GM18526 (cell line): Measurements from ENCODE around the gene CTDP1.

Source experiments
- POLR2A ChIP-seq: IDR thresholded peaks from 3 replicates; pipeline ENCODE4 v1.6.1; 2011; ENCODE audit not compliant: insufficient read length; ENCODE audit errors: extremely low read depth

The CTDP1 gene

DNA sequence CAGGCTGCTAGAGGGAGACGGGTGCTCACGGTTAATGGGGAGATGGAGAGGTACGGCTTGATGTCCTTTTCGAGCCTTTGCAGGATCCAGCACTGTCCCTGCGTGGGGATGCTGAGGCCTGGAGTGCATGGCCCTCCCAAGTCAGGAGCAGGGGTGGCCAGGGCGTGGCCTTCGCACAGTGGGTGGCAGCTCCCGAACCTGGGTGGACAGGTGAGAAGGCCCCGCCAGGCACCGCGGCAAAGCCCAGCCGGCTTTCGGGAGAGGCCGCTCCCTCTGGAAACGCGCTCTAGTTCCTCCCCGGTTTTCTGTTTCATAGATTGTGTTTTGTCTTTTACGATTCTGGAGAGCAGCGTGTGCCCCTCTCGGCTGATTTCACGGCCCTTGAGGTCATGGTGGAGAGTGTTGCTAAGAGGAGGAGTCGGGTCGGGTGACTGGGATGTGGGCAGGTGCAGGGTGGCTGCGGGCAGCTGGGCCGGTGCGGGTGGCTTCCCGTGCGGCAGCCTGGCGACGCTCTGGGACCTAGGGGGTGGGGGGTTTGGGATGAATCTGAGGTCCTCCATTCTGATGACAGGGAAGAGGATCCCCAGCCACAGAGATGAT is 39.4 kb downstream of the CTDP1 start:
- TF ChIP-seq POLR2A = no peak

- no peak for TF ChIP-seq POLR2A
Measured at GRCh38 chr18:79720359-79720733, 40.7 kb downstream of the CTDP1 start.

DNA sequence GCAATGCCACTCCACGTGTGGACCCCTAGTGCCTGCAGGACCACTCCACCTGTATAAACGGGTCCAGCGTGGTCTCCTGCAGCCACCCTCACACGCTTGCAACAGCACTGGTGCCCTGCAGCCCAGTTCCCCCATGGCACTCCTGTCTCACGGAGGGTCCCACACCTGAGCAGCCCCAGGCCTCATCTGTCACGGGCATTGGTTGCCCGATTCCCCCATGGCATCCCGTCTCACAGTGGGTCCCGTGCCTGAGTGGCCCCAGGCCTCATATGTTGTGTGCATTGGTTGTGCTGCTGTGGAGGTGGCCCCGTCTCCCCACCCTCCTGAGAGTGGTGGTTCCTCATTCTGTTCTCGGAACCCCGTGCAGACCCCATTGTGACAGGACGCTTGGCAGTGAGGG is 43.4 kb downstream of the CTDP1 start:
- TF ChIP-seq POLR2A = no peak

DNA sequence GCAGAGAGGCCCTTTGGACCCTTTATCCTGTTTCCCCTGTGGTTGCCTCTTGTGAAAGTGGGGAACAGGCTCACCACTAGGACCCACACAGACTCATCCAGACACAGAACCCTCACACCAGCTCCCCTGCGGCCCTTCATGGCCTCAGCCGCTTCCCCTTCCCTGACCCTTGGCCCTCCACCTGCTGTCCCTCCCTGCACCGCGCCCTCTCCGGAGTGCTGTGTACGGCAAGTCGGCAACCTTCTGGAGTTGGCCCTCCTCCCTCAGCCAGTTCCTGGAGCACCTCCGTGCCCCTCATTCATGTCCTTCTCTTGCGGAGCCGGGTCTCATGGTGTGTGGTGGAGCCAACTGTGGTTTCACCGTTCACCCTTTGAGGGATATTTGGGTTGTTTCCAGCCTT is 44.0 kb downstream of the CTDP1 start:
- TF ChIP-seq POLR2A = no peak

- no peak for TF ChIP-seq POLR2A
Measured at GRCh38 chr18:79724299-79725080, 44.9 kb downstream of the CTDP1 start.

GRCh38 chr18:79725486-79725885 is 45.9 kb downstream of the CTDP1 start:
- TF ChIP-seq POLR2A = no peak

- no peak for TF ChIP-seq POLR2A
Measured at GRCh38 chr18:79726721-79727120, 47.1 kb downstream of the CTDP1 start.

- no peak for TF ChIP-seq POLR2A
Measured at GRCh38 chr18:79727211-79727610, 47.6 kb downstream of the CTDP1 start.

- TF ChIP-seq POLR2A = no peak
Measured at GRCh38 chr18:79728931-79729586, 49.5 kb downstream of the CTDP1 start.

- TF ChIP-seq POLR2A = no peak
Measured at GRCh38 chr18:79729611-79730010, 50.0 kb downstream of the CTDP1 start.

DNA sequence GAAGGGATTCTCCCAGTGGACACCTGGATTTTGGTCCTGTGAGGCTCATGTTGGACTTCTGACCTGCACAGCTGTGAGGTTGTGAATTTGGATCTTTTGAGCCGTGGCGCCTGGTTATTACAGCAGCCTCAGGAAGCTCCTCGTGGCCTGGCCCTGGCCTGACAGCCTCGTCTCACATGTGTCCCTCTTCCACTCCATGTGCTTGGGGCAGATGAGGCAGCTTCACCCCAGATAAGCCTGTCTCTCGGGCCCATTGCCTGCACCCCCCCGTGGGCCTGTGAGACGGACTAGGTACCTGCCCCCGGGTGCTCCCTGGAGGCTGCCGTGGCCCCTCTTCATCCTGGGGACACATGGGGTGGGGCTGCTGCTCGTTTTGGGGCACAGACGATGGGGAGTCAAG is 51.2 kb downstream of the CTDP1 start:
- TF ChIP-seq POLR2A = no peak

- no peak for TF ChIP-seq POLR2A
Measured at GRCh38 chr18:79732721-79733025, 53.1 kb downstream of the CTDP1 start.

DNA sequence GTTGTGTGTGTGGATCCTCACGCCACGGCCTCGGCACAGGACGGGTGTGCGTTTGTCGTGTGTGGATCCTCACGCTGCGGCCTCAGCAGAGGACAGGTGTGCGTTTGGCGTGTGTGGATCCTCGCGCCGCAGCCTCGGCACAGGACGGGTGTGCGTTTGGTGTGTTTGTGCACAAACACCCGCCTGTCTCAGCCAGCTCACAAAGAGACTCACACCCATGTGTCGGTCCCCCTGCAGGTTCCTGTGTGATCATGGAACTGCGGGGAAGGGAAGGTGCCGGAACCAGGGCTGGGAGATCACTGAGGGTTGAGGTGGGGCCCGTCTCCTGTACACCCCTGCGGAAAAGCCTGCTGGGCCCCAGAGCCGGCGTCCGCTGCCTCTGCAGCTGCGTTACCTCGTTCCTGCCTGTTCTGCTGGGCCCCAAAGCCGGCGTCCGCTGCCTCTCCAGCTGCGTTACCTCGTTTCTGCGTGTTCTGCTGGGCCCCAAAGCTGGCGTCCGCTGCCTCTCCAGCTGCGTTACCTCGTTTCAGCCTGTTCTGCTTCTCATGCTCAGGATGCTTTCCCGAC is 53.6 kb downstream of the CTDP1 start:
- no peak for TF ChIP-seq POLR2A

GRCh38 chr18:79733986-79734770 is 54.6 kb downstream of the CTDP1 start:
- TF ChIP-seq POLR2A = no peak
